Ovary (tissue), 9 donors: ENCODE measurements around the gene MYH11. TPM values are rescaled to one million over a fixed set of nuclear protein-coding genes. Genes with fewer than 3 reads are reported as not detected.

Source experiments
- DNase-seq, 5 donors: peaks; one replicate each; pipeline ENCODE4 v3.0.0-alpha.2; 2019 to 2020
- H3K27ac ChIP-seq, 2 donors: fragments of 200-600 bp; one replicate each; pipeline versions ENCODE4 v1.5.1 to v1.8.0; 2019 to 2022
- H3K27me3 ChIP-seq: fragments of 200-600 bp; one replicate; pipeline ENCODE4 v1.8.0; 2022
- H3K36me3 ChIP-seq: fragments of 200-600 bp; sonication (generic); one replicate; pipeline ENCODE4 v1.5.1; 2019
- H3K4me1 ChIP-seq: one replicate; pipeline ENCODE4 v1.8.1; 2013; ENCODE audit warnings: mild to moderate bottlenecking, moderate library complexity; ENCODE audit not compliant: insufficient read depth
- H3K4me3 ChIP-seq: fragments of 200-600 bp; sonication (generic); one replicate; pipeline ENCODE4 v1.5.1; 2017
- H3K9me3 ChIP-seq, 2 donors: fragments of 200-600 bp in 1 of 2; sonication (generic) in 1 of 2; one replicate each; pipeline versions ENCODE4 v1.5.1 to v1.8.1; 2013 to 2019; ENCODE audit warnings: mild to moderate bottlenecking in 1 of 2, moderate library complexity in 1 of 2
- EP300 ChIP-seq: sonication (generic); formaldehyde crosslinking; IDR thresholded peaks from one replicate; pipeline ENCODE4 v1.6.1; 2017; ENCODE audit warnings: antibody characterized with exemption
- POLR2A ChIP-seq: fragments of 450-650 bp; IDR thresholded peaks from one replicate; pipeline ENCODE4 v1.6.1; 2017; ENCODE audit warnings: antibody characterized with exemption, mild to moderate bottlenecking, moderate library complexity
- WGBS, 3 donors: extraction: QIAGEN DNeasy Blood & Tissue Kit in 1 of 3; methylation state at CpG; one replicate each; pipeline versions ENCODE4 v1.1.5 to v1.1.7; 2013 to 2017; 5-methylcytosine and 5-hydroxymethylcytosine counted together
- intact Hi-C, 4 donors: fragments of 100-400 bp; cut with DNase I; formaldehyde crosslinking; loops; one replicate each; pipeline versions ENCODE4 v1.11.0 to v1.15.1; 2022 to 2023
- polyA plus RNA-seq, 2 donors: library from polyadenylated mRNA; stranded (reverse); fragments of 200-250 nt in 1 of 2; fragments of 350-450 nt in 1 of 2; fragmentation: Illumina TruSeq in 1 of 2; extraction: RNeasy Lipid Tissue Mini Kit (QIAGEN cat#74804) in 1 of 2; gene quantifications; one replicate each; pipeline ENCODE4 v1.2.3, GENCODE V29; 2013 to 2014
- total RNA-seq, 7 donors: library from RNA; depleted of rRNA in 2 of 7; stranded (reverse); fragments of >200 nt in 2 of 7; fragmentation: NEBNext Ultra II Directional in 3 of 7; extraction: Animal tissue kit (Norgen Biotek cat#: 25700) in 3 of 7; gene quantifications; one replicate each; pipeline versions ENCODE4 v1.1.0 to v1.2.4, GENCODE V29; 2016 to 2023
- TF ChIP-seq, protein P1 (sequence below), 3 donors: fragments of 450-650 bp in 2 of 3; fragments of 200-600 bp in 1 of 3; IDR thresholded peaks; one replicate each; pipeline versions ENCODE4 v1.5.1 to v1.8.0; 2016 to 2022; ENCODE audit warnings: antibody characterized with exemption in 3 of 3, mild to moderate bottlenecking in 1 of 3
- donor health status: DM: no; HTN: no; CAD: no; lungs with moderate emphysema.
- donor health status: DM: no; HTN: no; CAD: no.
- donor health status: Bipolar disorder and iron deficiency.
- donor health status: DM: yes; HTN: yes; CAD: no.
- donor health status: DM: no; HTN: no; CAD: no.
- donor health status: DM: yes; HTN: yes; CAD: no.

MYH11 gene
- total and polyA plus RNA-seq, 9 donors: 50.9 to 2,765 (median 263) TPM

- H3K4me1 ChIP-seq: no peaks in the 10 kb centered on the region
- H3K27ac ChIP-seq: no peak overlapping the region
- 55 to 67% (median 62%) methylated on average over 8 of the region's 8 CpGs for WGBS, 3 donors
- no peak overlapping the region for H3K4me3 ChIP-seq
- no peaks in the 10 kb centered on the region for H3K36me3 ChIP-seq
- H3K27me3 ChIP-seq: no peaks in the 10 kb centered on the region
- DNase-seq: peak; percentile 60 to 83 (median 78)
- no peaks in the 10 kb centered on the region for H3K9me3 ChIP-seq
- intact Hi-C loops: no loop called here
- TF ChIP-seq, protein P1, sequence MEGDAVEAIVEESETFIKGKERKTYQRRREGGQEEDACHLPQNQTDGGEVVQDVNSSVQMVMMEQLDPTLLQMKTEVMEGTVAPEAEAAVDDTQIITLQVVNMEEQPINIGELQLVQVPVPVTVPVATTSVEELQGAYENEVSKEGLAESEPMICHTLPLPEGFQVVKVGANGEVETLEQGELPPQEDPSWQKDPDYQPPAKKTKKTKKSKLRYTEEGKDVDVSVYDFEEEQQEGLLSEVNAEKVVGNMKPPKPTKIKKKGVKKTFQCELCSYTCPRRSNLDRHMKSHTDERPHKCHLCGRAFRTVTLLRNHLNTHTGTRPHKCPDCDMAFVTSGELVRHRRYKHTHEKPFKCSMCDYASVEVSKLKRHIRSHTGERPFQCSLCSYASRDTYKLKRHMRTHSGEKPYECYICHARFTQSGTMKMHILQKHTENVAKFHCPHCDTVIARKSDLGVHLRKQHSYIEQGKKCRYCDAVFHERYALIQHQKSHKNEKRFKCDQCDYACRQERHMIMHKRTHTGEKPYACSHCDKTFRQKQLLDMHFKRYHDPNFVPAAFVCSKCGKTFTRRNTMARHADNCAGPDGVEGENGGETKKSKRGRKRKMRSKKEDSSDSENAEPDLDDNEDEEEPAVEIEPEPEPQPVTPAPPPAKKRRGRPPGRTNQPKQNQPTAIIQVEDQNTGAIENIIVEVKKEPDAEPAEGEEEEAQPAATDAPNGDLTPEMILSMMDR (IDR thresholded peaks at IDR 0.05): peak; percentile 40 to 65 (median 58)
- no peak for TF ChIP-seq POLR2A
These were observed 152.3 kb downstream of the MYH11 start for GRCh38 chr16:15704545-15704987.

DNA sequence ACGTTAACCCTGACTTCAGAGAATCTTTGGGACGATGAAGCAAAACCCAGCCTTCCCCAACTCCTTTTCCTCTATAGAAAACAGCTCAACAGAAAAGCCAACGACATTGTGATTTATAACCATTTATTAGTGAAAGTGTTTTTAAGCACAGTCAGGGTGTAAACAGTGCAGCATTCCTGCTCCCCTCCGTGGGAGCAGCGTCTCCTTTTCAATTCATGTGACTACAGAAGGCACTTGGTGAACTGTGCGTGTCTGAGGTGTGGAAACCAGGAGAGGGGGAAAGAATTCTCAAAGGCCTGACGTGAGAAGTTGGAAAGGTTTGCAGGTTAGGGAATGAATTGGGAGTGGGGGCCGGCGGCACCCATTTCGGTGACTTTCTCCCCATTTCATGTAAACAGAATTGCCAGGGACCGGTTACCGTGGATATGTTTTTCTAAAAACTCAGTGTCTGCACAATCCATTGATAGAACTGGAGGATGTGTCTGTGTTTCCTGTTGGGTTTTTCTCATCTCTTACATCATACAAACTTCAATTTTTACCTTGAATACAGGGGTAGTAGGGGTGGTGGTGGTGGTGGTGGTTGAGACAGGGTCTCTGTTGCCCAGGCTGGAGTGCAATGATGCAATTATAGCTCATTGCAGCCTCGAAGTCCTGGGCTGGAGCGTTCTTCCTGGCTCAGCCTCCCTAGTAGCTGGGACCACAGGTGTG, 153.6 kb downstream of the MYH11 start:
- Histone ChIP-seq H3K27ac (no peak overlapping the region), H3K4me1 (no peaks in the 10 kb centered on the region), H3K4me3 (no peak overlapping the region), H3K36me3 (no peaks in the 10 kb centered on the region), H3K27me3 (no peaks in the 10 kb centered on the region), H3K9me3 (no peaks in the 10 kb centered on the region)
- no peak for DNase-seq
- WGBS, 3 donors: 75 to 80% (median 78%) methylated on average over 14 of the region's 14 CpGs
- TF ChIP-seq EP300 (no peak), POLR2A (no peak)
- TF ChIP-seq, protein P1 (IDR thresholded peaks at IDR 0.05): no peak
- intact Hi-C loops: no loop called here

- intact Hi-C loops: no loop called here
- DNase-seq: no peak
- no peaks in the 10 kb centered on the region for H3K9me3 ChIP-seq
- TF ChIP-seq, protein P1 (IDR thresholded peaks at IDR 0.05): no peak
- TF ChIP-seq EP300 (no peak), POLR2A (no peak)
- H3K27ac ChIP-seq: no peak overlapping the region
- no peaks in the 10 kb centered on the region for H3K4me1 ChIP-seq
- H3K4me3 ChIP-seq: no peak overlapping the region
- 66 to 69% (median 68%) methylated on average over 11 of the region's 11 CpGs for whole genome bisulfite sequencing, 3 donors
- H3K36me3 ChIP-seq: no peaks in the 10 kb centered on the region
- H3K27me3 ChIP-seq: no peaks in the 10 kb centered on the region
These were observed 154.6 kb downstream of the MYH11 start for GRCh38 chr16:15701975-15702970.

DNA sequence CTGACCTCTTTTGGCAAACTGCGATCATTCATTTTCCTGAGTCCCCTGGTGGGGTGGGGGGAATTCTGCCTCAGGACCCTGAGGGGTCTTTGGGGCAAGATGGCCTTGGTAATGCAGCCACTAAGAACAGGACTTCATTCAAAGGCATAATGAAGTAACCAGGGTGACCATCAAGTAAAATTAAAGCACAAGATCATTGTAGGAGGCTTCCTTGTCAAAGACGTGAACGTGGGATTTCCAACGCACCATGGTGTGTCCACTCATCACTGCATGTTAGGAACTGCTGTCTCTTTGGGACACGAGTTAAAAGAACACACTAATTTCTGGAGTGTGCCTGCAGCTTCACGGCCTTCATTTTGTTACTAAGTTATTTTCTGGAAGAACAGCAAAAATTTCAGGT, 155.5 kb downstream of the MYH11 start:
- no peaks in the 10 kb centered on the region for H3K36me3 ChIP-seq
- no peak for DNase-seq
- intact Hi-C loops: no loop called here
- no peak overlapping the region for H3K4me3 ChIP-seq
- H3K27me3 ChIP-seq: no peaks in the 10 kb centered on the region
- TF ChIP-seq, protein P1 (IDR thresholded peaks at IDR 0.05): no peak
- TF ChIP-seq POLR2A (no peak), EP300 (no peak)
- no peak overlapping the region for H3K27ac ChIP-seq
- 84 to 88% (median 85%) methylated on average over 6 of the region's 6 CpGs for WGBS, 3 donors
- no peaks in the 10 kb centered on the region for H3K9me3 ChIP-seq
- no peaks in the 10 kb centered on the region for H3K4me1 ChIP-seq
